HCT116 (cell line): ENCODE data around the gene XPA. TPM values are rescaled to one million over a fixed set of nuclear protein-coding genes. Genes with fewer than 3 reads are reported as not detected.

ENCODE experiments used
- ATAC-seq: fragments of 200-7000 bp; cut with Tn5 transposase; 2 replicates; pipeline ENCODE4 v1.9.1; 2020; ENCODE audit warnings: mild to moderate bottlenecking, moderate library complexity
- BruUV-seq: library from RNA; stranded (reverse); fragments of 400-500 nt; replicated peaks from 2 replicates; lab custom pipeline; 2021; lab: Mats Ljungman, UMichigan
- CTCF ChIA-PET: fragments of 300-600 bp; sonication (Branson Sonifier 250); formaldehyde crosslinking; loops from one replicate; lab custom pipeline; 2021; ENCODE audit warnings: antibody characterized with exemption; lab: Charles Lee
- POLR2A ChIA-PET: fragments of 300-600, 350-600 bp; sonication (Branson Sonifier 250); formaldehyde crosslinking; loops from one replicate; lab custom pipeline; 2021; ENCODE audit warnings: antibody characterized with exemption; lab: Charles Lee
- RAD21 ChIA-PET, 2 experiments: fragments of 300-600 bp; sonication (Branson Sonifier 250); formaldehyde crosslinking; loops; one replicate each; lab custom pipeline; 2023; ENCODE audit warnings: low total read pairs in 2 of 2; ENCODE audit not compliant: uncharacterized antibody in 2 of 2, unreplicated experiment in 2 of 2, low non-redundant PET in 1 of 2; lab: Charles Lee
- DNase-seq: peaks from one replicate; pipeline ENCODE4 v3.0.0-alpha.2; 2010; ENCODE audit warnings: low read depth, low spot score
- H2AFZ ChIP-seq: fragments of 200-600 bp; shearing (Covaris generic), sonication (generic); 2 replicates; pipeline ENCODE4 v1.6.1; 2017; ENCODE audit warnings: low read depth, mixed run types, mixed read lengths, antibody characterized with exemption, low read length; ENCODE audit not compliant: poor library complexity, severe bottlenecking
- H3K27ac ChIP-seq: 2 replicates; pipeline ENCODE4 v1.5.1; 2012; ENCODE audit warnings: low read depth, low read length
- H3K27me3 ChIP-seq: fragments of 200-600 bp; sonication (generic); 2 replicates; pipeline ENCODE4 v1.6.1; 2016; ENCODE audit warnings: mixed run types, low read length, mixed read lengths; ENCODE audit not compliant: insufficient read depth
- H3K36me3 ChIP-seq, 2 experiments: fragments of 200-500 bp in 1 of 2; fragments of 200-600 bp in 1 of 2; sonication (Bioruptor generic) in 1 of 2; sonication (generic) in 1 of 2; 2 replicates each; pipeline versions ENCODE4 v1.5.1 to v1.6.1; 2014 to 2016; ENCODE audit warnings: low read length in 2 of 2, inconsistent platforms in 1 of 2, mixed read lengths in 1 of 2, mixed run types in 1 of 2; ENCODE audit not compliant: insufficient read depth in 2 of 2, control insufficient read depth in 1 of 2
- H3K4me1 ChIP-seq, 2 experiments: fragments of 200-600 bp in 1 of 2; sonication (generic) in 1 of 2; 2 replicates each; pipeline versions ENCODE4 v1.5.1 to v1.6.1; 2012 to 2017; ENCODE audit warnings: low read length in 2 of 2, inconsistent platforms in 1 of 2, mild to moderate bottlenecking in 1 of 2, mixed read lengths in 1 of 2, mixed run types in 1 of 2, moderate library complexity in 1 of 2; ENCODE audit not compliant: insufficient read depth in 2 of 2, control insufficient read depth in 1 of 2
- H3K4me2 ChIP-seq: fragments of 200-600 bp; sonication (generic); 2 replicates; pipeline ENCODE4 v1.6.1; 2017; ENCODE audit warnings: mixed run types, low read length, mixed read lengths
- H3K4me3 ChIP-seq, 2 experiments: fragments of 200-600 bp in 1 of 2; sonication (generic) in 1 of 2; replicated peaks in 1 of 2; 2 replicates each; pipeline ENCODE4 v1.5.1; 2011 to 2016; ENCODE audit warnings: low read length in 2 of 2, control low read depth in 1 of 2, low read depth in 1 of 2, mild to moderate bottlenecking in 1 of 2, mixed read lengths in 1 of 2, mixed run types in 1 of 2
- H3K79me2 ChIP-seq: fragments of 200-600 bp; sonication (generic); 2 replicates; pipeline ENCODE4 v1.6.1; 2017; ENCODE audit warnings: mild to moderate bottlenecking, mixed run types, low read length, moderate library complexity, mixed read lengths; ENCODE audit not compliant: insufficient read depth
- H3K9ac ChIP-seq: fragments of 200-600 bp; sonication (generic); 2 replicates; pipeline ENCODE4 v1.6.1; 2016; ENCODE audit warnings: low read length, mixed read lengths
- H3K9me2 ChIP-seq: fragments of 200-600 bp; sonication (generic), shearing (Covaris generic); 2 replicates; pipeline ENCODE4 v1.6.1; 2017; ENCODE audit warnings: mixed run types, mild to moderate bottlenecking, moderate library complexity; ENCODE audit not compliant: insufficient read depth
- H3K9me3 ChIP-seq, 2 experiments: fragments of 200-500 bp in 1 of 2; fragments of 200-600 bp in 1 of 2; sonication (Bioruptor generic) in 1 of 2; sonication (generic) in 1 of 2; 2 replicates each; pipeline ENCODE4 v1.6.1; 2014 to 2017; ENCODE audit warnings: low read length in 2 of 2, mixed read lengths in 2 of 2, inconsistent platforms in 1 of 2, low read depth in 1 of 2, mild to moderate bottlenecking in 1 of 2, mixed run types in 1 of 2, moderate library complexity in 1 of 2; ENCODE audit not compliant: control insufficient read depth in 1 of 2, insufficient read depth in 1 of 2
- H4K20me1 ChIP-seq: fragments of 200-600 bp; sonication (generic), shearing (Covaris generic); 2 replicates; pipeline ENCODE4 v1.6.1; 2017; ENCODE audit warnings: mixed run types, mild to moderate bottlenecking, moderate library complexity; ENCODE audit not compliant: insufficient read depth
- CEBPB ChIP-seq: IDR thresholded peaks from 2 replicates; pipeline ENCODE4 v1.6.1; 2012; ENCODE audit warnings: low read depth
- EGR1 ChIP-seq: IDR thresholded peaks from 2 replicates; pipeline ENCODE4 v1.6.1; 2012; ENCODE audit warnings: low read depth
- ELF1 ChIP-seq: IDR thresholded peaks from 2 replicates; pipeline ENCODE4 v1.6.1; 2012; ENCODE audit warnings: low read depth, borderline replicate concordance
- EZH2 ChIP-seq: fragments of 200-600 bp; sonication (generic); IDR thresholded peaks from 2 replicates; pipeline ENCODE4 v1.6.1; 2017; ENCODE audit warnings: antibody characterized with exemption, mixed run types
- RAD21 ChIP-seq: IDR thresholded peaks from 2 replicates; pipeline ENCODE4 v1.6.1; 2012; ENCODE audit warnings: low read depth, mild to moderate bottlenecking
- SIN3A ChIP-seq: IDR thresholded peaks from 2 replicates; pipeline ENCODE4 v1.6.1; 2012; ENCODE audit warnings: low read depth
- TCF7L2 ChIP-seq: IDR thresholded peaks from 2 replicates; pipeline ENCODE4 v1.7.0; 2011; ENCODE audit warnings: borderline replicate concordance, inconsistent platforms; ENCODE audit not compliant: insufficient read depth, insufficient read length; ENCODE audit errors: extremely low read depth
- YY1 ChIP-seq: IDR thresholded peaks from 2 replicates; pipeline ENCODE4 v1.6.1; 2011; ENCODE audit warnings: low read length, low read depth, moderate library complexity, mild to moderate bottlenecking; ENCODE audit not compliant: insufficient replicate concordance; ENCODE audit errors: extremely low read depth
- ZFX ChIP-seq: fragments of 450-650 bp; IDR thresholded peaks from 2 replicates; pipeline ENCODE4 v1.6.1; 2017
- intact Hi-C: fragments of 100-400 bp; cut with micrococcal nuclease; formaldehyde crosslinking; loops from 2 replicates; pipeline ENCODE4 v1.10.0; 2022
- total RNA-seq: library from RNA; stranded (reverse); gene quantifications from one replicate; pipeline ENCODE4 v1.2.1, GENCODE V29; 2021; ENCODE audit not compliant: unreplicated experiment
- TF ChIP-seq, protein P1 (sequence below): IDR thresholded peaks from 2 replicates; pipeline ENCODE4 v1.6.1; 2012; ENCODE audit warnings: low read depth
- TF ChIP-seq, protein P2 (sequence below), 3 experiments: fragments of 200-600 bp in 1 of 3; sonication (generic) in 1 of 3; IDR thresholded peaks in 2 of 3; conservative IDR thresholded peaks in 1 of 3; 2 replicates each; pipeline ENCODE4 v1.5.1; 2012 to 2017; ENCODE audit warnings: low read depth in 2 of 3, low read length in 2 of 3, antibody characterized with exemption in 1 of 3, borderline replicate concordance in 1 of 3, control low read depth in 1 of 3, mild to moderate bottlenecking in 1 of 3, mixed read lengths in 1 of 3, mixed run types in 1 of 3, moderate library complexity in 1 of 3; ENCODE audit not compliant: insufficient read depth in 1 of 3

XPA gene
- total RNA-seq, 1 experiment from 2014 or later = 9.3 TPM

DNA sequence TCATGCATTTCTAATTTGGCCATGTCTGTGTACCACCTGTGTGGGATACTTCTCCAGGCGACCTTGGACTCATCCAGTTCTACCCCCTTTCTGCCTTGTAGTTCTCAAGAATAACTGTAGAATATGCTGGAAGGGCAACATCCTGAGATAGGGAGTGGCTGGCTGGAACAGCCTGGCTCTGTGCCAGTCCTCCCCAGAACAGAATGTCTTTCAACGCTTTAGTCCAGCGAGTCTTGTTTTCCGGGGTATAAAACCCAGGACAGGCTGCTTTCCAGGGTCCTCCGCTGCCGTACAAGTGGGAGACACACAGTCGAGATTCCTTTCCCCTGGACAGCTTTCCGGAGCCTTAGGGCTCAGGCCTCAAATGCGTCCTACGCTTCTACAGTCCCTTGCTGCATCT is 45.4 kb upstream of the XPA start:
- no peaks in the 10 kb centered on the region for H3K79me2 ChIP-seq
- RAD21 ChIA-PET = no interaction called here
- no peaks in the 10 kb centered on the region for H3K36me3 ChIP-seq
- H3K9ac ChIP-seq = no peak overlapping the region
- DNase-seq = no peak
- H3K4me2 ChIP-seq = no peak overlapping the region
- H3K9me3 ChIP-seq = peaks cover 0 to 3% of the 10 kb centered on the region in 2 experiments; a peak in 1 of 4 replicates
- intact Hi-C loops = no loop called here
- H2AFZ ChIP-seq = no peak overlapping the region
- no peak overlapping the region for H3K4me3 ChIP-seq
- POLR2A ChIA-PET = no interaction called here
- peaks cover 0 to under 1% of the 10 kb centered on the region in 2 experiments; a peak in 1 of 4 replicates for H3K4me1 ChIP-seq
- H3K27me3 ChIP-seq = no peaks in the 10 kb centered on the region; the same call in 1 of the 2 replicates
- H3K9me2 ChIP-seq = no peaks in the 10 kb centered on the region
- CTCF ChIA-PET = no interaction called here
- no TSS peak for BruUV-seq
- no peaks in the 10 kb centered on the region for H4K20me1 ChIP-seq
- no peak for ATAC-seq
- TF ChIP-seq ELF1 (no peak), SIN3A (no peak), TCF7L2 (no peak)
- TF ChIP-seq, protein P1, sequence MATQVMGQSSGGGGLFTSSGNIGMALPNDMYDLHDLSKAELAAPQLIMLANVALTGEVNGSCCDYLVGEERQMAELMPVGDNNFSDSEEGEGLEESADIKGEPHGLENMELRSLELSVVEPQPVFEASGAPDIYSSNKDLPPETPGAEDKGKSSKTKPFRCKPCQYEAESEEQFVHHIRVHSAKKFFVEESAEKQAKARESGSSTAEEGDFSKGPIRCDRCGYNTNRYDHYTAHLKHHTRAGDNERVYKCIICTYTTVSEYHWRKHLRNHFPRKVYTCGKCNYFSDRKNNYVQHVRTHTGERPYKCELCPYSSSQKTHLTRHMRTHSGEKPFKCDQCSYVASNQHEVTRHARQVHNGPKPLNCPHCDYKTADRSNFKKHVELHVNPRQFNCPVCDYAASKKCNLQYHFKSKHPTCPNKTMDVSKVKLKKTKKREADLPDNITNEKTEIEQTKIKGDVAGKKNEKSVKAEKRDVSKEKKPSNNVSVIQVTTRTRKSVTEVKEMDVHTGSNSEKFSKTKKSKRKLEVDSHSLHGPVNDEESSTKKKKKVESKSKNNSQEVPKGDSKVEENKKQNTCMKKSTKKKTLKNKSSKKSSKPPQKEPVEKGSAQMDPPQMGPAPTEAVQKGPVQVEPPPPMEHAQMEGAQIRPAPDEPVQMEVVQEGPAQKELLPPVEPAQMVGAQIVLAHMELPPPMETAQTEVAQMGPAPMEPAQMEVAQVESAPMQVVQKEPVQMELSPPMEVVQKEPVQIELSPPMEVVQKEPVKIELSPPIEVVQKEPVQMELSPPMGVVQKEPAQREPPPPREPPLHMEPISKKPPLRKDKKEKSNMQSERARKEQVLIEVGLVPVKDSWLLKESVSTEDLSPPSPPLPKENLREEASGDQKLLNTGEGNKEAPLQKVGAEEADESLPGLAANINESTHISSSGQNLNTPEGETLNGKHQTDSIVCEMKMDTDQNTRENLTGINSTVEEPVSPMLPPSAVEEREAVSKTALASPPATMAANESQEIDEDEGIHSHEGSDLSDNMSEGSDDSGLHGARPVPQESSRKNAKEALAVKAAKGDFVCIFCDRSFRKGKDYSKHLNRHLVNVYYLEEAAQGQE = no peak
- no peak overlapping the region for H3K27ac ChIP-seq

DNA sequence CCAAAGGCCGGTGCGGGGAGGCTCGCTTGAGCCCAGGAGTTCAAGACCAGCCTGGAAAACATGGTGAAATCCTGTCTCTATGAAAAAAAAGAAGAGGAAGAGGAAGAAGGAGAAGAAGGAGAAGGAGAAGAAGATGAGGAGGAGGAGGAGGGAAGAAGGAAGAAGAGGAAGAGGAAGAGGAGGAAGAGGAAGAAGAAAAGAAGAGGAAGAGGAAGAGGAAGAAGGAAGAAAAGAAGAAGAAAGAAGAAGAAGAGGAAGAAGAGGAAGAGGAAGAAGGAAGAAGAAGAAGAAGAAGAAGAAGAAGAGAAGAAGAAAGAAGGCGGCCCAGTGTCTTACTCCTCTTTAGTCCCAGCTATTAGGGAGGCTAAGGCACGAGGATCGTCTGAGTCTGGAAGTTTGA is 44.8 kb upstream of the XPA start:
- intact Hi-C loops = no loop called here
- no peak overlapping the region for H3K27ac ChIP-seq
- no peaks in the 10 kb centered on the region for H4K20me1 ChIP-seq
- TF ChIP-seq YY1 = no peak
- TF ChIP-seq RAD21 = no peak
- TF ChIP-seq ZFX = no peak
- TF ChIP-seq EGR1 = no peak
- TF ChIP-seq CEBPB = no peak
- TF ChIP-seq ELF1 = no peak
- TF ChIP-seq, protein P2, sequence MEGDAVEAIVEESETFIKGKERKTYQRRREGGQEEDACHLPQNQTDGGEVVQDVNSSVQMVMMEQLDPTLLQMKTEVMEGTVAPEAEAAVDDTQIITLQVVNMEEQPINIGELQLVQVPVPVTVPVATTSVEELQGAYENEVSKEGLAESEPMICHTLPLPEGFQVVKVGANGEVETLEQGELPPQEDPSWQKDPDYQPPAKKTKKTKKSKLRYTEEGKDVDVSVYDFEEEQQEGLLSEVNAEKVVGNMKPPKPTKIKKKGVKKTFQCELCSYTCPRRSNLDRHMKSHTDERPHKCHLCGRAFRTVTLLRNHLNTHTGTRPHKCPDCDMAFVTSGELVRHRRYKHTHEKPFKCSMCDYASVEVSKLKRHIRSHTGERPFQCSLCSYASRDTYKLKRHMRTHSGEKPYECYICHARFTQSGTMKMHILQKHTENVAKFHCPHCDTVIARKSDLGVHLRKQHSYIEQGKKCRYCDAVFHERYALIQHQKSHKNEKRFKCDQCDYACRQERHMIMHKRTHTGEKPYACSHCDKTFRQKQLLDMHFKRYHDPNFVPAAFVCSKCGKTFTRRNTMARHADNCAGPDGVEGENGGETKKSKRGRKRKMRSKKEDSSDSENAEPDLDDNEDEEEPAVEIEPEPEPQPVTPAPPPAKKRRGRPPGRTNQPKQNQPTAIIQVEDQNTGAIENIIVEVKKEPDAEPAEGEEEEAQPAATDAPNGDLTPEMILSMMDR (IDR thresholded peaks at IDR 0.05 in 2 of 3, conservative IDR thresholded peaks at IDR 0.05 in 1 of 3; ENCODE audit: borderline replicate concordance in 1 of 3, insufficient read depth in 1 of 3, low read depth in 2 of 3, low read length in 2 of 3) = no peak
- TF ChIP-seq EZH2 = no peak
- H3K27me3 ChIP-seq = no peaks in the 10 kb centered on the region; the same call in 1 of the 2 replicates
- BruUV-seq = no TSS peak
- ChIA-PET CTCF (no interaction called here), POLR2A (no interaction called here), RAD21 (no interaction called here)
- H3K9ac ChIP-seq = no peak overlapping the region
- H3K36me3 ChIP-seq = no peaks in the 10 kb centered on the region
- no peak overlapping the region for H2AFZ ChIP-seq
- ATAC-seq = no peak
- H3K4me3 ChIP-seq = no peak overlapping the region
- peaks cover 0 to 5% of the 10 kb centered on the region in 2 experiments; a peak in 1 of 4 replicates for H3K4me1 ChIP-seq
- no peak for DNase-seq
- no peaks in the 10 kb centered on the region for H3K9me2 ChIP-seq
- H3K4me2 ChIP-seq = no peak overlapping the region
- H3K79me2 ChIP-seq = no peaks in the 10 kb centered on the region
- peaks cover 0 to 3% of the 10 kb centered on the region in 2 experiments; a peak in 1 of 4 replicates for H3K9me3 ChIP-seq
